GM18519 (cell line): Measurements from ENCODE around the gene PTGS1.
A peak's percentile ranks its signal among the peaks of the same experiment; 100 is the strongest.
"Not testable (repeated sequence)": the region's sequence is repeated elsewhere in the genome, so short reads cannot be mapped to it uniquely, and the experiment has no call there.

Experiments
- ATAC-seq: cut with Tn5 transposase; IDR thresholded peaks from one replicate; pipeline ENCODE4 v1.9.1; 2021; ENCODE audit warnings: mild to moderate bottlenecking, moderate library complexity; ENCODE audit not compliant: unreplicated experiment, low FRiP score

PTGS1 gene

GRCh38 chr9:122346478-122347347, 24.1 kb upstream of the PTGS1 start:
- ATAC-seq: no peak

DNA sequence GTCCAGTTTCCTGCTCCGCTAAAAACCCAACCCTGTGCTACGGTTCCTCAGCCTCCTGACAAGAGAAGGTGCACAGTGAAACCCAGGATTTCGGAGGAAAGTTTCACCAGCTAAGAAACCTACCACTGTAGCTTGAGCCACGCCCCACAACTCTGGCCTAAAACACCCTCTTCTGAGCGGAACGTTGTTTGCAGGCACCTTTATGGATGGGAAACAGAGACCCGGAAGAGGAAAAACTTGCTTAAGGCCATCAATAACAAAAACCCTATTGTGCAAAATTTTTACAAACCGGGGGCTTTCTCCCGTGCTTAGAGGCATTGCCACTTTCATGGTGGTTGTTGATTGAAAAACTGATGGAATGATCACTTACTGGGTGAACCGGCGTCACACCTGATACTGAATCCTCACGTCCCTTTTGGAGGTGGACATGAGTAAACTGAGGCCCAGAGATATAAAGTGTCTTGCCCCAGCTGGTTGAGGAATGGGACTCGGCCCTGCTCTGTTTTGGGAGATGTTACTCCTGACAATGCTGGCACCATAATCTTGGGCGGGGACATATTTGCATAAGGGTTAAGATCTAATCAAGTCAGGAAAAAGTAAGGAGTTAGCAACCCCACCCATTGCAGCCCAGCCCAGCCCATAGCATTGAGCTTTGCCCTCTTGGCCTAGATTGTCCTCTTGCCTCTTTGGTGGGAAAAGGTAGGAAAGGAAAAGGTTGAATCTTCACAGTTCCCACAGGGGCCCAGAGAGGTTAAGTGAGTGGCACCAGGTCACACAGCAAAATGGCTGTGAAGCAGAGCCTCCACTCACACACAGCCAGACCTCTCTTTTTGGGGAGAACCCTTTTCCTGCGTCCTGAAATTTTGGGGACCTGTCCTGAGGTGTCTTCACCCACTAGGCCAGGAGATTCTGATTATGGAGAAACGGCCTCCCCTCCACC, 23.2 kb upstream of the PTGS1 start:
- ATAC-seq: no peak

DNA sequence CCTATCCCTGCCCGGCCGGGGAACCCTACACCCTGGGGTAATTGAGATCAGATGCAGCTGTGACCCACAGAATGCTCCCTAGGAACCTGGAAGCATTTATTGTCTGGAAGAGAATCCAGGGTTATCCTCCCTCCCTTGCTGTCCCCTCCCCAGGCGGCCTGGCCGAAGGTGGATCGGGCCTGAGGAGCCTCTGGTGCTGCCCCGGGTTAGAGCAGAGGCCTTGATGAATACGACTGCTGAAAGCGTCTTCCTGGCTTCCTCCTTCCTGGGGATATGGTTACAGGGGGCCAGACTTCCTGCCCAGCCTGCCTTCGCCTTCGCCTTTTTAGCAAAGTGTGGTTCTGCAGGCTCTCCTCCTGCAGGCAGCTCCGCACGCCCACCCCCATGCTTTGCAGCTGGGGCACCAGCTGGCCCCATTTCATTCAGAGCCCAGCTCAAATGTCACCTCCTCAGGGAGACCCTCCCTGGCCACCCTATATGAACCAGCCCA, 22.5 kb upstream of the PTGS1 start:
- ATAC-seq: no peak

GRCh38 chr9:122348791-122349190, 22.0 kb upstream of the PTGS1 start:
- ATAC-seq: no peak

DNA sequence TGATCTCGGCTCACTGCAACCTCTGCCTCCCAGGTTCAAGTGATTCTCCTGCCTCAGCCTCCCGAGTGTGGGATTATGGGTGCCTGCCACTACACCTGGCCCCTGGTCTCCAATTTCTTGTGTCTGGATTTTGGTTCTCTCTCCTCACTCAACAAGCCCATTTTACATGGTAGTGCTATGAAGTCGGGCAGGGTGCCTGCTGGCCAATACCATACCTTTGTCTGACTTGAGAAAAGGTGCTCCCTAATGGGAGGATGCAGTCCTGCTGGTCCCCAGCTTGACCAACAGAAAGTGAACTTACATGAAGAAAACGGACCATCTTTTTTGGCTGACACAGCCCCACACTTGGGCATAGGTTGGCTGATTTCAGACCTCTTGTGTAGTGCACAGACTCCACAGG, 21.6 kb upstream of the PTGS1 start:
- no peak for ATAC-seq

DNA sequence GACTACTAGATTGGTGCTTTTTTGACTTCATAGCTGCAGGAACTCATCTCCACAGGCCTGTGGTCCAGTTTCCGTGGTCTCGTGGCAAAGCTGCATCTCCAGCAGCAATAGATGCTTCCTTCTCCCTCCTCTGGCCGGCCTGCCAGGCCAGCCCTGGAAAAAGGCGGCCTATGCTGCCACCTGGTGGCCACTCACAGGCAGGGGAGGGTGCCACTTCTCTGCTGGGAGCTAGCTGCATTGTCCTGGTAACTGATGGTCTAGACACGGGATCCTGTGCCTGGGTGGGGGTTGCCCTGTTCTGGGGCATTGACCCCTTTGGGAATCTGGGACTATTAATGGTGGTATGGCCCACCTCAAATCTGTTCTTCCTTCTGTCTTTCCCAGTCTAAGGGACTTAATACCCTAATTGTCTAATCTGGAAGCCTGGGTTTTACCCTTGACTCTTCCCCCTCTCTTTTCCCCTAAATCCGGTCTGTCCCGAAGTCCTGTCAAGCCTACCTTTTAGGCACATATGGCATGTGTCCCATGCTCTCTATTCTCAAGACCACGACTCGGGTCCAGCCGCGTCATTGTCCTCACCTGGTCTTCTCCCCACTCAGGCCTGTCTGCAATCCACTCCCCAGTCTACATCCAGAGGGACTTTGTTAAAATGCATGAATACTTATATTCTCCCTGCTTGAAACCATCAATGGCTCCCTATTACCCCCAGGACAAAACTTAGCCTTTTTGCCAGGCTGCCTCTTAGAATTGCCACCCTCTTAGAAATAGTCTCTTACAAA, 20.1 kb upstream of the PTGS1 start:
- ATAC-seq: peak; percentile 74

DNA sequence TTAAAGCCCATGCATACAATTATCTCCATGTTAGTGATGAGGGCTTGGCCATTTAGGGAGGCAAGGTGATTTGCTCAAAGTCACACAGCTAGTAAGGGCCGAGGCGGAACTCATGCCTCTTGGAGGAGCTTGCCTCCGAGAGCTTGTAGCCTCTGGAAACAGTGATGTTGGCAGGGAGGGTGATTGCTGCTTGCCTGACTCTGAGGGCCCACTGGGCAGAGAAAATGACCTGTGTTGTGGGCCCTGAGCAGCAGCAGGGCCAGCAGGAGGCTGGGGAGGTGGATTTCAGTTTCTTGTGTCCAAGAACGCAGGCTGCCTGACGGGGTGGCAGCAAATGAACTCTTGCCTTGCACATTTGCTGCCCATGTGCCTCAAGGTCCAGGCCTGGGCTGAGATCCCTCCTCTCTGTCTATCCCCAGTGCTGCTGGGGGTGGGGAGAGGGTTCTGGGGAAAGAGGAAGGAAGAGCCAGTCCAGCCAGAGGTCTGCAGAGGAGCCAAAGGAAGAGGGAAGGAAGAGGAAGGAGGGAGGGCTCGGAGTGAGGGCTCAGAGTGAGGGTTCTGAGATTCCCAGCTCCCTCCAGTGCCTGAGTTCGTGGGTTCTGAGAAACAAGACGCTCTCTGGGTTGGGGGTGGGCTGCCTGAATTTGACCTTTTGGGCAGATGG, 16.2 kb upstream of the PTGS1 start:
- ATAC-seq: no peak

DNA sequence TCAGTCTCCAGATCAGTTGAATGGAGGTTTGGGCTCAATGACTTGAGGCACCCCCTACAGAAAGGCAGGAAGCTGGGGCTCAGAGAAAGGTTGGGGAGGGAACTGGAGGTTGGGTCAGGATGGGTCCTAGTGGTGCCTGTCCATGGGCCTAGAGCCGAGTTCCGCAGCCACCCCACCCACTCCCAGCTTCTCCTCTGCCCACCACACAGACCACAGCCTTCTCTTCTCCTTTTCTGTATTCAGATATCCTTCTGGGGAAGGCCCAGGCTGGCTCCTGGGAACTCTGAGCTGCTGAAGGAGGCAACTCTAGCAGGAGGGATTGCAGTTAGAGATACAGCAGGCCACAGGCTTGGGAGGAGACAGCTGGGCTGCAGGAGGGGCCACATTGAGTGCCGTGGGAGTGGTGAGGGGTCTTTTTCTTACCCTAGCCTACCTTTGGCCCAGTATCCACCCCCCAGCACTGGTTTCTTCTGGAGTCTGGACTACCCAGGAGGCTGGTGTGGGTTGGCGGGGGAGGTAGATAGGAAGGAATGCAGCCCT, 15.4 kb upstream of the PTGS1 start:
- ATAC-seq: no peak

GRCh38 chr9:122356627-122357026, 14.2 kb upstream of the PTGS1 start:
- ATAC-seq: no peak

- ATAC-seq: no peak
These were observed 9.9 kb upstream of the PTGS1 start for GRCh38 chr9:122360891-122361290.

DNA sequence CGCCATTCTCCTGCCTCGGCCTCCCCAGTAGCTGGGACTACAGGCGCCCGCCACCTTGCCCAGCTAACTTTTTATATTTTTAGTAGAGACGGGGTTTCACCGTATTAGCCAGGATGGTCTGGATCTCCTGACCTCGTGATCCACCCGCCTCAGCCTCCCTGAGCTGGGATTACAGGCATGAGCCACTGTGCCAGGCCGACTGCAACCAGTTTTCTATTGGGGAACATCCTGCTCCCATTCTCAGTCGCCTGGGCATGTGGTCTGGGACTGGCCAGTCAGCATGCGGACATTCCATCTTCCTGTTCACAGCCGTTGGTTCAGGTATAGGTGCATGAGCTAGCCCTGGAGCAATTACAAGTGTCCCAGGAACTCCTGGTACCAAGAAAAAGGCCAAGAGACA, 7.7 kb upstream of the PTGS1 start:
- not testable (repeated sequence) for ATAC-seq

DNA sequence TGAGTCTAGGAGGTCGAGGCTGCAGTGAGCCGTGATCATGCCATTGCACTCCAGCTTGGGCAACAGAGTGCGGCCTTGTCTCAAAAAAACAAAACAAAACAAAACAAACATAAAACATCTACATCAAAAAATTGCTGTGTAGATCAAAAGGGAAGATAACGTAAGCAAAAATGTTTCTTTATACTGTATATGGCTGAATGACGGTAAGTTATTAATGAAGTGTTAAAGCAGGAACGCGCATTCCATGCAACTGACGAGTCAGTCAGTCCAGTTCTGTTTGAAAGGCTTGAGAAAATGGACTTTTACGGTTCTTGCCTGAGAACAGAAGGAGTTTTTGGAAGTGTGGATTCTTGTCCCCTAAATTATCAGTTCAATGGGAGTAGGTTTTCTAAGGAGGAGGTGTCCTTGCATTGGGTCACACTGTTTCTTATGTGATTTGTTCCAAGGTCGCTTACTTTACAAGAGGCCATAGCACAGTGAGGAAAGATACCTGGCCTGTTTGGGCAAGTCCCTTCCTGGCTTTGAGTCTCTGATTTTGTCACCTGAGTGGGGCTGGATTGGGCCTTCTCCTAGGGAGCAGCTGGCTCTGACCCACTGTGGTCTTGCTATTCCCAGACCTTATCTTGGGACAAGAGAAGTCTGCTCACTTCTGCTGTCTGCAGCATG, 6.6 kb upstream of the PTGS1 start:
- ATAC-seq: no peak

DNA sequence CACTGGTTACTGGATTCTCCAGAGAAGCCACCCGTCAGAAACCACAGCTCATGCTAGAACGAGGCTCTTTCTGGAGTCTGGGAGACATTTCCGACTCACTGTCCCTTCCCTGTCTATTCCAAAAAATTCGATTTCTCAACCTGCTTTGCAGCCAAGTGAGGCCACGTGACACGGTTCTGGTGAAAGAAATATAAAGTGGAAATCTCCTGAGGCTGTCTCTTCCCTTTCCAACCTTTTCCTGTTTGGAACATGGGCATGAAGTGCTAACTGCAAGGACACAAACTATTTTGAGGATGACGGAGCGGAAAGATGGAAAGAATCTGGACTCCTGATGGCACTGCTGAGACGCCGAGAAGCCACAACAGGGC, 6.1 kb upstream of the PTGS1 start:
- ATAC-seq: no peak

DNA sequence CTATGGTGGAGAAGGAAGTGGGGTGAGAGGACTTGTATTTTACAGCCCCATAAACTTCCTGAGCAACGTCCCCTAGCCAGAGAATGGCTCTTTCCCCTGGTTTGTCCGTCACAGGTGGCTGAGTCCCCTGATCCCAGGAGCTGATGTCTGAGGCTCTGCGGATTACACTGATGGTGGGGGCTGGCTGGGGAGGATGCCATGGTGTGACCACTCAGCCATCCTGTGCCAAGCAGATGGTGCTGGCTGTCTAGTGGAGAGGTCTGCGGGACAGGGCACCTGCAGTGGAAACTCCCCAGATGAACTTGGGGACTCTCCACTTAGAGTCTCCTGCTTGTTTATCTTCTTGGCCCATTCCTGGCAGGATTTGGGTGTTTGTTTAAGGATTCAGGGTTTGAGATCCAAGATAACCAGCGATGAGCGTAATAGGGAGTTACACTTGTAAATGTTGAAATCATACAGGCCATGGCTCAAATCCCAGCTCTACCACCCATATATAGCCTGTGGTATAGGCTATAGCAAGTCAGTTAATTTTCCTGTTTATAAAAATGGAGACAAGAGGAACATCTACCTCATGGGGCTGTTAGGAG, 4.7 kb upstream of the PTGS1 start:
- no peak for ATAC-seq

DNA sequence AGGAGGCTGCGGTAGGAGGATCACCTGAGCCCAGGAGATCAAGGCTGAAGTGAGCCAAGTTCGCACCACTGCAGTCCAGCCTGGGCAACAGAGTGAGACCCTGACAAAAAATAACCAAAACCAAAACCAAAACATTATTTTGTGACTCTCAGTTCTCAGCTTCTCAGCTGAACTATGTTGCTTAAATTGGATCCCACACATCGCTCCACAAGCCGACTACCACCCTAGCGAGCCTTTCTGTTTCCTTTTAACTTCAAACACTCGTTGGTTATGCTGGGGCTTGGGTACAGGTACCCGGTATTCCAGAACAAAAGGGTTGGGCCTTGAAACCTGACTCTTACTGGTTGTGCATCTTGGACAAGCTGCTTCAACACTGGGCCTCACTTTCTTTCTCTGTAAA, 3.8 kb upstream of the PTGS1 start:
- no peak for ATAC-seq

GRCh38 chr9:122367774-122368460, 2.9 kb upstream of the PTGS1 start:
- ATAC-seq: no peak

DNA sequence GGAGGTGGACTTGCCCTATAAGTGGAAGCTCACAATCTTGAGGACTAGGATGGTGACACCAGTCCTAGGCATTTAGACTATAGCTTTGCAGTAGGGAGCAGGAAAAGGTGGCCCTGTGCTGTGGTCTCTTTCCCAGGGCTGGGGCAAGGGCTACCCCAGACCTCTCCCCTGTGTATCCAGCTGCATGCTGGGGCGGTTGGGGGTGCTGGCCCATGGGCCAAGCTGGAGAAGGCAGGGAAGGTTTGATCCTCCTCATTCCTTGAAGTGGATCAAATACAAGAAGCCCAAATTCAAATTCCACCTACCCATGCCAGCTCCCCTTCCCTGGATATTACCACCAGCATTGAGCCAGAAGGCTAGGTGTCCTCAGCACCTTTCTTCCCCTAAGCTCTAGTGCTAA, 2.2 kb upstream of the PTGS1 start:
- ATAC-seq: no peak

GRCh38 chr9:122370303-122370702, 521 bp upstream of the PTGS1 start:
- ATAC-seq: no peak
